GM03348 (cell line): ENCODE data around the gene FRMD5.
"Not testable (repeated sequence)": the region's sequence is repeated elsewhere in the genome, so short reads cannot be mapped to it uniquely, and the experiment has no call there.

Experiments
- DNase-seq: peaks from one replicate; pipeline ENCODE4 v3.0.0; 2012; ENCODE audit warnings: low spot score

FRMD5 gene

GRCh38 chr15:44032820-44033219, 162.3 kb downstream of the FRMD5 start:
- DNase-seq = not testable (repeated sequence)

- DNase-seq = peak; percentile 61
These were observed 165.0 kb downstream of the FRMD5 start for GRCh38 chr15:44029940-44030568.

GRCh38 chr15:44029003-44029402, 166.1 kb downstream of the FRMD5 start:
- DNase-seq = no peak

GRCh38 chr15:44028349-44028748, 166.7 kb downstream of the FRMD5 start:
- no peak for DNase-seq

GRCh38 chr15:44024155-44024554, 170.9 kb downstream of the FRMD5 start:
- no peak for DNase-seq

- DNase-seq = no peak
These were observed 171.9 kb downstream of the FRMD5 start for GRCh38 chr15:44023176-44023575.

- DNase-seq = no peak
These were observed 176.9 kb downstream of the FRMD5 start for GRCh38 chr15:44018151-44018550.

- DNase-seq = no peak
These were observed 179.3 kb downstream of the FRMD5 start for GRCh38 chr15:44015545-44016305.

GRCh38 chr15:44011238-44011854, 183.7 kb downstream of the FRMD5 start:
- DNase-seq = no peak

GRCh38 chr15:44010089-44010488, 185.0 kb downstream of the FRMD5 start:
- peak; percentile 69 for DNase-seq

GRCh38 chr15:44009038-44009437, 186.0 kb downstream of the FRMD5 start:
- peak; percentile 50 for DNase-seq

- DNase-seq = not testable (repeated sequence)
These were observed 194.8 kb downstream of the FRMD5 start for GRCh38 chr15:44000248-44000647.

GRCh38 chr15:43998607-43999006, 196.5 kb downstream of the FRMD5 start:
- DNase-seq = peak; percentile 54

GRCh38 chr15:43991206-43991605, 203.9 kb downstream of the FRMD5 start:
- DNase-seq = no peak

- DNase-seq = no peak
These were observed 205.1 kb downstream of the FRMD5 start for GRCh38 chr15:43989938-43990337.

- DNase-seq = no peak
These were observed 206.2 kb downstream of the FRMD5 start for GRCh38 chr15:43988900-43989299.

GRCh38 chr15:43987924-43988323, 207.1 kb downstream of the FRMD5 start:
- DNase-seq = no peak

GRCh38 chr15:43985976-43986680, 208.9 kb downstream of the FRMD5 start:
- no peak for DNase-seq

GRCh38 chr15:43981576-43981975, 213.5 kb downstream of the FRMD5 start:
- no peak for DNase-seq

- DNase-seq = no peak
These were observed 217.8 kb downstream of the FRMD5 start for GRCh38 chr15:43977072-43977884.

- no peak for DNase-seq
These were observed 219.3 kb downstream of the FRMD5 start for GRCh38 chr15:43975770-43976169.

- no peak for DNase-seq
These were observed 219.7 kb downstream of the FRMD5 start for GRCh38 chr15:43975326-43975725.
